HepG2 (cell line): ENCODE measurements around the gene RMI1. TPM values are rescaled to one million over a fixed set of nuclear protein-coding genes. Genes with fewer than 3 reads are reported as not detected.

Experiments
- ATAC-seq: fragments of 200-7000 bp; cut with Tn5 transposase; 3 replicates; pipeline ENCODE4 v1.9.1; 2020; ENCODE audit warnings: mild to moderate bottlenecking, moderate library complexity
- BruUV-seq: library from RNA; stranded (reverse); fragments of 400-500 nt; replicated peaks from 2 replicates; lab custom pipeline; 2021; lab: Mats Ljungman, UMichigan
- CTCF ChIA-PET: fragments of 300-600 bp; formaldehyde crosslinking; extraction: SDS; loops from one replicate; lab custom pipeline; 2021; ENCODE audit warnings: low total read pairs, inconsistent platforms, low intra/inter-chr PET ratio; lab: Yijun Ruan, JAX
- POLR2A ChIA-PET: fragments of 350-600 bp; sonication (Branson Sonifier 250); formaldehyde crosslinking; loops from one replicate; lab custom pipeline; 2020; ENCODE audit warnings: antibody characterized with exemption, inconsistent platforms; lab: Yijun Ruan, JAX
- DNase-seq: peaks from one replicate; pipeline ENCODE4 v3.0.0-alpha.2; 2015; ENCODE audit warnings: low spot score
- FAIRE-seq: peaks from 3 replicates; lab custom pipeline; 2011; peaks lifted over from hg19 to GRCh38; lab: Jason Lieb, UNC
- H2AFZ ChIP-seq: one replicate; pipeline ENCODE4 v1.6.1; 2011; ENCODE audit warnings: low read length, inconsistent platforms
- H3K27ac ChIP-seq: fragments of 300-600 bp; 3 replicates; pipeline ENCODE4 v1.8.0; 2011; ENCODE audit warnings: mixed run types, mild to moderate bottlenecking, mixed read lengths, low read length, inconsistent platforms; ENCODE audit not compliant: insufficient read depth; ENCODE audit errors: extremely low read length
- H3K27me3 ChIP-seq, 2 experiments: fragments of 200-600 bp in 1 of 2; 2 replicates in 1 of 2; 3 replicates in 1 of 2; pipeline versions ENCODE4 v1.6.0 to v1.8.0; 2011; ENCODE audit warnings: low read length in 2 of 2, mild to moderate bottlenecking in 2 of 2, moderate library complexity in 2 of 2, inconsistent platforms in 1 of 2; ENCODE audit not compliant: insufficient read depth in 2 of 2, control insufficient read depth in 1 of 2
- H3K36me3 ChIP-seq, 2 experiments: fragments of 200-600 bp in 1 of 2; replicated peaks in 1 of 2; 2 replicates in 1 of 2; 3 replicates in 1 of 2; pipeline versions ENCODE4 v1.5.1 to v1.8.0; 2011; ENCODE audit warnings: low read length in 2 of 2, inconsistent platforms in 1 of 2; ENCODE audit not compliant: insufficient read depth in 2 of 2, control insufficient read depth in 1 of 2
- H3K4me1 ChIP-seq: 2 replicates; pipeline ENCODE4 v1.5.1; 2012; ENCODE audit warnings: low read length, inconsistent platforms; ENCODE audit not compliant: insufficient read depth
- H3K4me2 ChIP-seq: 2 replicates; pipeline ENCODE4 v1.6.0; 2011; ENCODE audit warnings: low read depth, low read length, inconsistent platforms
- H3K4me3 ChIP-seq, 3 experiments: fragments of 200-600 bp in 1 of 3; sonication (generic), shearing (Covaris generic) in 1 of 3; replicated peaks in 1 of 3; 2 replicates each; pipeline ENCODE4 v1.5.1; 2011 to 2016; ENCODE audit warnings: low read length in 3 of 3, inconsistent platforms in 2 of 3, low read depth in 2 of 3, mild to moderate bottlenecking in 2 of 3, control low read depth in 1 of 3, mixed read lengths in 1 of 3; ENCODE audit not compliant: insufficient read depth in 1 of 3
- H3K79me2 ChIP-seq: one replicate; pipeline ENCODE4 v1.6.1; 2011; ENCODE audit warnings: low read length, inconsistent platforms; ENCODE audit not compliant: insufficient read depth
- H3K9ac ChIP-seq: 2 replicates; pipeline ENCODE4 v1.6.0; 2011; ENCODE audit warnings: mild to moderate bottlenecking, low read depth, low read length, inconsistent platforms; ENCODE audit not compliant: insufficient read depth
- H3K9me3 ChIP-seq: 2 replicates; pipeline ENCODE4 v1.5.1; 2012; ENCODE audit warnings: mild to moderate bottlenecking, low read length
- H4K20me1 ChIP-seq: 2 replicates; pipeline ENCODE4 v1.6.0; 2011; ENCODE audit warnings: inconsistent platforms, mild to moderate bottlenecking, low read length, moderate library complexity; ENCODE audit not compliant: insufficient read depth
- CBX2 ChIP-seq, 2 experiments: fragments of 200-600 bp in 1 of 2; sonication (generic); formaldehyde crosslinking in 1 of 2; IDR thresholded peaks; 2 replicates each; pipeline versions ENCODE4 v1.7.0 to v1.8.1; 2018 to 2022; ENCODE audit warnings: low read depth in 2 of 2, low read length in 1 of 2, mild to moderate bottlenecking in 1 of 2, missing genetic modification reagents in 1 of 2
- CBX5 ChIP-seq: sonication (generic); formaldehyde crosslinking; IDR thresholded peaks from 2 replicates; pipeline ENCODE4 v1.4.0; 2020; ENCODE audit warnings: missing genetic modification reagents, borderline replicate concordance
- GTF2F1 ChIP-seq: fragments of 150-350 bp; IDR thresholded peaks from 2 replicates; pipeline ENCODE4 v1.6.1; 2014; ENCODE audit warnings: low read length
- PAF1 ChIP-seq: IDR thresholded peaks from 2 replicates; pipeline ENCODE4 v1.6.1; 2016; ENCODE audit warnings: missing genetic modification reagents, missing compliant biosample characterization
- SRSF4 ChIP-seq: fragments of 200-400 bp; formaldehyde crosslinking; IDR thresholded peaks from one replicate; pipeline ENCODE4 v1.6.1; 2018; ENCODE audit warnings: mild to moderate bottlenecking, low read depth, low read length, moderate library complexity; ENCODE audit not compliant: poor library complexity, severe bottlenecking
- SRY ChIP-seq: sonication (generic); formaldehyde crosslinking; IDR thresholded peaks from 2 replicates; pipeline ENCODE4 v1.8.0; 2022; ENCODE audit warnings: mild to moderate bottlenecking, missing genetic modification reagents
- TEAD3 ChIP-seq: optimal IDR thresholded peaks from 2 replicates; pipeline ENCODE3; 2016; ENCODE audit warnings: borderline replicate concordance
- ZFP36L2 ChIP-seq: sonication (generic); formaldehyde crosslinking; IDR thresholded peaks from 2 replicates; pipeline ENCODE4 v1.4.0; 2020; ENCODE audit warnings: missing genetic modification reagents
- ZNF260 ChIP-seq: sonication (generic); formaldehyde crosslinking; IDR thresholded peaks from 2 replicates; pipeline ENCODE4 v1.4.0; 2020; ENCODE audit warnings: missing genetic modification reagents, low read depth, mild to moderate bottlenecking, borderline replicate concordance
- ZNF281 ChIP-seq: sonication (generic); formaldehyde crosslinking; IDR thresholded peaks from 2 replicates; pipeline ENCODE4 v1.4.0; 2020; ENCODE audit warnings: missing genetic modification reagents, borderline replicate concordance
- ZNF432 ChIP-seq: sonication (generic); formaldehyde crosslinking; IDR thresholded peaks from 2 replicates; pipeline ENCODE4 v1.5.0; 2020; ENCODE audit warnings: missing genetic modification reagents, mild to moderate bottlenecking, borderline replicate concordance
- ZNF552 ChIP-seq: sonication (generic); formaldehyde crosslinking; IDR thresholded peaks from 2 replicates; pipeline ENCODE4 v1.9.0; 2022; ENCODE audit warnings: missing genetic modification reagents, mild to moderate bottlenecking, borderline replicate concordance
- ZNF891 ChIP-seq: sonication (generic); formaldehyde crosslinking; IDR thresholded peaks from 2 replicates; pipeline ENCODE4 v1.5.0; 2020; ENCODE audit warnings: mild to moderate bottlenecking, missing genetic modification reagents
- WGBS: methylation state at CpG from one replicate; pipeline ENCODE4 v1.1.6; 2017; ENCODE audit warnings: low lambda C conversion rate; 5-methylcytosine and 5-hydroxymethylcytosine counted together
- in situ Hi-C: cut with HindIII; loops from 2 replicates; pipeline ENCODE4 v1.10.0; 2017; ENCODE audit warnings: low pct_unique_long_range_greater_than_20kb; ENCODE audit not compliant: extremely low pct_ligation_motif_present
- intact Hi-C: fragments of 100-400 bp; cut with micrococcal nuclease; formaldehyde crosslinking; loops from one replicate; pipeline ENCODE4 v1.10.0; 2022; ENCODE audit not compliant: unreplicated experiment
- polyA plus RNA-seq, 8 experiments: library from polyadenylated mRNA; depleted of rRNA in 3 of 8; stranded (reverse) in 7 of 8; unstranded in 1 of 8; fragments of >200 nt; fragmentation: Illumina TruSeq in 4 of 8; extraction: Trizol in 4 of 8; gene quantifications; 2 replicates each; pipeline versions ENCODE4 v1.2.1 to v1.2.3, GENCODE V29; 2011 to 2016; ENCODE audit warnings: low read depth in 4 of 8, missing spikeins in 1 of 8, mixed read lengths in 1 of 8; ENCODE audit not compliant: insufficient read depth in 1 of 8
- total RNA-seq, 5 experiments: library from RNA; depleted of rRNA; stranded (reverse); fragments of >200 nt; fragmentation: Illumina TruSeq; extraction: Trizol; gene quantifications; 2 replicates each; pipeline ENCODE4 v1.2.3, GENCODE V29; 2016; ENCODE audit warnings: low read depth in 1 of 5

RMI1 gene
- total and polyA plus RNA-seq, 2 of the 13 experiments (the other 11 are each of a cell fraction or from before 2014, with no cell fraction given), result 0.54 to 3.7 TPM

GRCh38 chr9:83981126-83981871 lies 694 bp downstream of the RMI1 start (continued):
- no peak for TF ChIP-seq TEAD3 (CRISPR knock-in tag)

- in situ Hi-C loops (no loop called here), intact Hi-C loops (loop anchor here (2.0 to 10.0 kb wide), 2 partner anchors 65 to 69 kb away; partner anchors contain the start of gene KIF27)
- 68% methylated on average over 3 of the region's 3 CpGs for whole genome bisulfite sequencing
- ChIA-PET POLR2A (no interaction called here), CTCF (no interaction called here)
- no peak for TF ChIP-seq ZNF432 (CRISPR knock-in tag)
- TF ChIP-seq CBX5 (CRISPR knock-in tag), result no peak
- no peak for TF ChIP-seq SRSF4
- no peak for TF ChIP-seq PAF1 (CRISPR knock-in tag)
- no peak for TF ChIP-seq ZNF260 (CRISPR knock-in tag)
- no peak for TF ChIP-seq CBX2 (IDR thresholded peaks at IDR 0.05; ENCODE audit: low read depth, low read length)
- TF ChIP-seq CBX2 (CRISPR knock-in tag; IDR thresholded peaks at IDR 0.05; ENCODE audit: low read depth), result no peak
- no peak for TF ChIP-seq ZNF552 (CRISPR knock-in tag)
- no peak for TF ChIP-seq SRY (CRISPR knock-in tag)
- no peak for TF ChIP-seq ZFP36L2
- TF ChIP-seq GTF2F1, result no peak
- no peak for TF ChIP-seq ZNF281 (CRISPR knock-in tag)
- no peak for TF ChIP-seq ZNF891
- Histone ChIP-seq H3K79me2 (peaks cover 58% of the 10 kb centered on the region), H3K9ac (peak overlapping the region; percentile 51), H3K4me1 (peaks cover 74% of the 10 kb centered on the region), H3K36me3 (no peaks in the 10 kb centered on the region), H3K27ac (peak overlapping the region; percentile 90), H4K20me1 (no peaks in the 10 kb centered on the region), H3K4me3 (peak overlapping the region in 2 of 3 experiments; percentile 9 to 38; a peak in 2 of 6 replicates), H2AFZ (no peak overlapping the region), H3K4me2 (peak overlapping the region; percentile 61), H3K27me3 (no peaks in the 10 kb centered on the region), H3K9me3 (no peaks in the 10 kb centered on the region)
- BruUV-seq, result no TSS peak
- ATAC-seq (no peak), DNase-seq (no peak), FAIRE-seq (no peak)
Observed at GRCh38 chr9:83986195-83986594, 5.6 kb downstream of the RMI1 start.
